Posterior vena cava (tissue), 2 donors: ENCODE data around the gene TMEM273. TPM values are rescaled to one million over a fixed set of nuclear protein-coding genes. Genes with fewer than 3 reads are reported as not detected.

Source experiments
- DNase-seq: peaks from one replicate; pipeline ENCODE4 v3.0.0-alpha.2; 2020; ENCODE audit warnings: low spot score
- intact Hi-C, 2 donors: fragments of 100-400 bp; cut with DNase I; formaldehyde crosslinking; loops; one replicate each; pipeline versions ENCODE4 v1.14.1 to v1.14.2; 2022 to 2023
- total RNA-seq, 2 donors: library from RNA; stranded (reverse); fragmentation: NEBNext Ultra II Directional; extraction: Animal tissue kit (Norgen Biotek cat#: 25700); gene quantifications; one replicate each; pipeline ENCODE4 v1.2.1, GENCODE V29; 2021
- donor health status: DM: yes; HTN: yes; CAD: no.
- donor health status: DM: yes; HTN: yes; CAD: no.

Gene TMEM273
- total RNA-seq, 2 donors from 2014 or later: 17.0 to 26.1 TPM

GRCh38 chr10:49178489-49179471 is 9.4 kb downstream of the TMEM273 start:
- intact Hi-C loops: no loop called here
- no peak for DNase-seq

- DNase-seq: peak; percentile 90
- intact Hi-C loops: no loop called here
Observed at GRCh38 chr10:49177391-49178355, 10.5 kb downstream of the TMEM273 start.

- intact Hi-C loops: no loop called here
- DNase-seq: no peak
Observed at GRCh38 chr10:49176310-49177268, 11.6 kb downstream of the TMEM273 start.

GRCh38 chr10:49175587-49176309 is 12.4 kb downstream of the TMEM273 start:
- no peak for DNase-seq
- intact Hi-C loops: no loop called here

GRCh38 chr10:49174926-49175500 is 13.2 kb downstream of the TMEM273 start:
- intact Hi-C loops: no loop called here
- DNase-seq: no peak

GRCh38 chr10:49174261-49174925 is 13.8 kb downstream of the TMEM273 start:
- intact Hi-C loops: no loop called here
- no peak for DNase-seq

GRCh38 chr10:49173853-49174252 is 14.3 kb downstream of the TMEM273 start:
- intact Hi-C loops: no loop called here
- no peak for DNase-seq

- intact Hi-C loops: no loop called here
- DNase-seq: no peak
Observed at GRCh38 chr10:49173201-49173772, 14.9 kb downstream of the TMEM273 start.

- intact Hi-C loops: no loop called here
- no peak for DNase-seq
Observed at GRCh38 chr10:49172777-49173132, 15.4 kb downstream of the TMEM273 start.

- intact Hi-C loops: no loop called here
- DNase-seq: no peak
Observed at GRCh38 chr10:49172061-49172776, 16.0 kb downstream of the TMEM273 start.

- no peak for DNase-seq
- intact Hi-C loops: no loop called here
Observed at GRCh38 chr10:49171326-49172060, 16.7 kb downstream of the TMEM273 start.

- intact Hi-C loops: no loop called here
- no peak for DNase-seq
Observed at GRCh38 chr10:49170632-49171325, 17.4 kb downstream of the TMEM273 start.

GRCh38 chr10:49169776-49170175 is 18.4 kb downstream of the TMEM273 start:
- no peak for DNase-seq

GRCh38 chr10:49168831-49169500 is 19.2 kb downstream of the TMEM273 start:
- intact Hi-C loops: no loop called here
- DNase-seq: no peak

More at GRCh38 chr10:49169776-49170175, 18.4 kb downstream of the TMEM273 start:
- intact Hi-C loops: no loop called here

GRCh38 chr10:49168171-49168540 is 20.0 kb downstream of the TMEM273 start:
- no peak for DNase-seq
- intact Hi-C loops: no loop called here
